SH-SY5Y (cell line): Measurements from ENCODE around the gene TRMT1L.

Experiments used
- GATA2 ChIP-seq: IDR thresholded peaks from 2 replicates; pipeline ENCODE4 v1.6.1; 2011; ENCODE audit warnings: mild to moderate bottlenecking, low read depth, low read length
- GATA3 ChIP-seq: IDR thresholded peaks from 2 replicates; pipeline ENCODE4 v1.6.1; 2011; ENCODE audit warnings: low read depth, mild to moderate bottlenecking, low read length, moderate library complexity

The TRMT1L gene

GRCh38 chr1:185156854-185157598 is at the start of gene TRMT1L, which contains the start of gene SWT1:
TRMT1L (minus strand) TSS chr1:185156953; CDS start chr1:185156712, 241 bp downstream.
SWT1 (plus strand) TSS chr1:185157167; CDS start chr1:185160842, 3,675 bp downstream.
- TF ChIP-seq GATA3 (no peak), GATA2 (0 out of 2 replicates have a peak, but pooled peaks have one; percentile 2)

- no peak for TF ChIP-seq GATA2
- no peak for TF ChIP-seq GATA3
These were observed 44.1 kb upstream of the TRMT1L start for GRCh38 chr1:185200889-185201288.

GRCh38 chr1:185193756-185194155 is 37.0 kb upstream of the TRMT1L start:
- no peak for TF ChIP-seq GATA3

GRCh38 chr1:185170291-185170848 is 13.6 kb upstream of the TRMT1L start:
- TF ChIP-seq GATA3 (no peak), GATA2 (no peak)

GRCh38 chr1:185166106-185166505 is 9.4 kb upstream of the TRMT1L start:
- TF ChIP-seq GATA2 (no peak), GATA3 (no peak)

- TF ChIP-seq GATA3 (no peak), GATA2 (no peak)
These were observed 5.7 kb upstream of the TRMT1L start for GRCh38 chr1:185162491-185162890.

- TF ChIP-seq GATA3 (no peak), GATA2 (no peak)
These were observed 3.2 kb upstream of the TRMT1L start for GRCh38 chr1:185159966-185160365.

GRCh38 chr1:185158800-185159199 is 2.0 kb upstream of the TRMT1L start:
- TF ChIP-seq GATA3 (no peak), GATA2 (no peak)

- TF ChIP-seq GATA3, result no peak
- no peak for TF ChIP-seq GATA2
These were observed 1.1 kb upstream of the TRMT1L start for GRCh38 chr1:185157599-185158412.

GRCh38 chr1:185156288-185156853 is 382 bp downstream of the TRMT1L start:
- no peak for TF ChIP-seq GATA3
- 0 out of 2 replicates have a peak, but pooled peaks have one; percentile 26 for TF ChIP-seq GATA2

- TF ChIP-seq GATA3, result no peak
- TF ChIP-seq GATA2, result no peak
These were observed 1.0 kb downstream of the TRMT1L start for GRCh38 chr1:185155600-185156287.

- no peak for TF ChIP-seq GATA2
- no peak for TF ChIP-seq GATA3
These were observed 1.7 kb downstream of the TRMT1L start for GRCh38 chr1:185154912-185155513.

- TF ChIP-seq GATA3, result no peak
- TF ChIP-seq GATA2, result no peak
These were observed 4.5 kb downstream of the TRMT1L start for GRCh38 chr1:185152187-185152767.

GRCh38 chr1:185151215-185151614 is 5.5 kb downstream of the TRMT1L start:
- TF ChIP-seq GATA3 (no peak), GATA2 (no peak)
